KBM-7 (cell line): ENCODE results near the gene RGS9.
A peak's percentile ranks its signal among the peaks of the same experiment; 100 is the strongest.
"Not testable (repeated sequence)": the region's sequence is repeated elsewhere in the genome, so short reads cannot be mapped to it uniquely, and the experiment has no call there.

ENCODE experiments used
- DNase-seq: peaks from one replicate; pipeline ENCODE4 v3.0.0-alpha.2; 2015
- in situ Hi-C: fragments of 300-500 bp; cut with MboI; formaldehyde crosslinking; loops from 2 replicates; pipeline ENCODE4 v1.14.3; 2020; ENCODE audit warnings: low sequenced_read_pairs, low pct_unique_long_range_greater_than_20kb, mixed read lengths

RGS9 gene

GRCh38 chr17:65194670-65195334 lies 57.6 kb downstream of the RGS9 start:
- DNase-seq, result no peak
- in situ Hi-C loops, result loop anchor here (25.0 kb wide), 1 partner anchor 233 kb away; no protein-coding TSS in a partner anchor

GRCh38 chr17:65195716-65196115 lies 58.5 kb downstream of the RGS9 start:
- in situ Hi-C loops, result loop anchor here (25.0 kb wide), 1 partner anchor 233 kb away; no protein-coding TSS in a partner anchor
- no peak for DNase-seq

GRCh38 chr17:65196617-65197016 lies 59.4 kb downstream of the RGS9 start:
- in situ Hi-C loops, result loop anchor here (25.0 kb wide), 1 partner anchor 234 kb away; no protein-coding TSS in a partner anchor
- no peak for DNase-seq

- no peak for DNase-seq
- in situ Hi-C loops, result loop anchor here (25.0 kb wide), 1 partner anchor 235 kb away; no protein-coding TSS in a partner anchor
Measured at GRCh38 chr17:65197201-65197600, 60.0 kb downstream of the RGS9 start.

GRCh38 chr17:65198653-65199382 lies 61.6 kb downstream of the RGS9 start:
- DNase-seq, result peak; percentile 84
- in situ Hi-C loops, result loop anchor here (25.0 kb wide), 1 partner anchor 237 kb away; no protein-coding TSS in a partner anchor

GRCh38 chr17:65201331-65201730 lies 64.2 kb downstream of the RGS9 start:
- in situ Hi-C loops, result no loop called here
- DNase-seq, result no peak

GRCh38 chr17:65202844-65203571 lies 65.8 kb downstream of the RGS9 start:
- no peak for DNase-seq
- in situ Hi-C loops, result no loop called here

- in situ Hi-C loops, result no loop called here
- DNase-seq, result no peak
Measured at GRCh38 chr17:65204001-65204400, 66.8 kb downstream of the RGS9 start.

GRCh38 chr17:65205655-65206054 lies 68.5 kb downstream of the RGS9 start:
- no peak for DNase-seq
- in situ Hi-C loops, result no loop called here

GRCh38 chr17:65207448-65207847 lies 70.3 kb downstream of the RGS9 start:
- DNase-seq, in situ Hi-C loops: not testable (repeated sequence)

- DNase-seq, result no peak
- in situ Hi-C loops, result no loop called here
Measured at GRCh38 chr17:65208717-65209116, 71.5 kb downstream of the RGS9 start.

GRCh38 chr17:65218261-65218660 lies 81.1 kb downstream of the RGS9 start:
- in situ Hi-C loops, result no loop called here
- no peak for DNase-seq

- no peak for DNase-seq
- in situ Hi-C loops, result no loop called here
Measured at GRCh38 chr17:65219124-65219523, 82.0 kb downstream of the RGS9 start.

GRCh38 chr17:65219707-65220106 lies 82.5 kb downstream of the RGS9 start:
- in situ Hi-C loops, result no loop called here
- no peak for DNase-seq

GRCh38 chr17:65220732-65221131 lies 83.6 kb downstream of the RGS9 start:
- in situ Hi-C loops, result no loop called here
- DNase-seq, result no peak

GRCh38 chr17:65222214-65222738 lies 85.1 kb downstream of the RGS9 start:
- no peak for DNase-seq

GRCh38 chr17:65225061-65225460 lies 87.9 kb downstream of the RGS9 start:
- in situ Hi-C loops, result loop anchor here (25.0 kb wide), 1 partner anchor 937 kb away; no protein-coding TSS in a partner anchor
- DNase-seq, result no peak

More at GRCh38 chr17:65222214-65222738, 85.1 kb downstream of the RGS9 start:
- in situ Hi-C loops, result no loop called here

GRCh38 chr17:65226227-65226626 lies 89.1 kb downstream of the RGS9 start:
- DNase-seq, result no peak
- in situ Hi-C loops, result loop anchor here (25.0 kb wide), 1 partner anchor 936 kb away; no protein-coding TSS in a partner anchor

- in situ Hi-C loops, result loop anchor here (25.0 kb wide), 1 partner anchor 935 kb away; no protein-coding TSS in a partner anchor
Measured at GRCh38 chr17:65227637-65228036, 90.5 kb downstream of the RGS9 start.

More at GRCh38 chr17:65227637-65228036, 90.5 kb downstream of the RGS9 start:
- DNase-seq, result no peak
